H54 (cell line): ENCODE data around the gene EIF4G3.
"Not testable (repeated sequence)": the region's sequence is repeated elsewhere in the genome, so short reads cannot be mapped to it uniquely, and the experiment has no call there.

ENCODE experiments used
- DNase-seq: peaks from one replicate; pipeline ENCODE4 v3.0.0; 2011; ENCODE audit warnings: low spot score, mixed read lengths; ENCODE audit not compliant: insufficient read length
- FAIRE-seq: peaks from 3 replicates; lab custom pipeline; 2011; peaks lifted over from hg19 to GRCh38; lab: Jason Lieb, UNC
- POLR2A ChIP-seq: IDR thresholded peaks from 2 replicates; pipeline ENCODE4 v1.6.1; 2011; ENCODE audit warnings: low read depth, mild to moderate bottlenecking, low read length

Gene EIF4G3

DNA sequence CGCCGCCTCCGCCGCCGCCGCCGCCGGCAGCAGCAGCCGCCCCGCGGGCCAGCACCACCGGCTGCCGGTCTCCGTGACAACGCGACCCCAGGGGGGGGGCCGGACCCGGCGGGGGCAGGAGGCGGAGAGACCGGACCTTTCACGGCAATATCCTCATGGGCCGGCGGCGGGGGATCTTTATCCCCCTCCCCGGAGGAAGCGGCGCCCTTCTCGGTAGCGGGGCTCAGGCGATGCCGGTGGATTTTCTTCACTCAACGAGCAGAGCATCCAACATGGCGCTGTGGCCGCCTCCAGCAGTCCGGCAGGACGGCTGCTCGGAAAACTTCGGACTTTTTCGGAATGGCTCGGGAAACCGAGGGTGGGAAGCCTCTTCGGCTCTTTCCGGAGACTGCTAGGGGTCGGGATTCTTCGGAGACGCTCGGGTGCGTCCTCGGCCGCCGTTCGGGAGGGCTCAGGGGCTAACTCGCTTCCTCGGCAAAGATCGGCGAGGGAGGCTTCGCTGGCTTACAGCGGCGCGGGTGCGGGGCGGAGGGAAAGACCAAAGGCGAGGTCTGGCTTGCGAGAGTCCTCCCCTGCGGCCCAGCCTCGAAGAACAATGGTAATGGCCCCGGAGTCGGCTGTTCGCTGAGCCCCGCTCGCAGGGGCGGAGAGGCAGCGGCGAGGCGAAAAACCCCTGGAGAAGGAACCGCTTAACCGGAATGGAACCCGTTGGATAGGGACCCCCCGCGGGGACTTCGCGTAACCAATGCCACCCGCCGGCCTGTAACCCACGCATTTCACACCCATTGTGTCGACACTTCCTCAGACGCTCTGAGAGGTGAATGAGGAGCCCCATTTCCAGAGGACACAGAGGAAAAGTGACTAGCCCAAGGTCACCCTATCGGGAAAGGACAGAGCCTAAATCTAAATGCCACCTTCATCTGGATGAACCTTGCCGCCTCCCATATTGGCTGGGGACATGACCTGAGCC, at the start of gene EIF4G3:
EIF4G3 (minus strand) TSS at position 312 of the 970 bp plus-strand sequence. CDS start 174,155 bp downstream, outside the sequence.
- TF ChIP-seq POLR2A, result peak; percentile 65
- peak; percentile 92 for FAIRE-seq
- DNase-seq, result peak; percentile 62

DNA sequence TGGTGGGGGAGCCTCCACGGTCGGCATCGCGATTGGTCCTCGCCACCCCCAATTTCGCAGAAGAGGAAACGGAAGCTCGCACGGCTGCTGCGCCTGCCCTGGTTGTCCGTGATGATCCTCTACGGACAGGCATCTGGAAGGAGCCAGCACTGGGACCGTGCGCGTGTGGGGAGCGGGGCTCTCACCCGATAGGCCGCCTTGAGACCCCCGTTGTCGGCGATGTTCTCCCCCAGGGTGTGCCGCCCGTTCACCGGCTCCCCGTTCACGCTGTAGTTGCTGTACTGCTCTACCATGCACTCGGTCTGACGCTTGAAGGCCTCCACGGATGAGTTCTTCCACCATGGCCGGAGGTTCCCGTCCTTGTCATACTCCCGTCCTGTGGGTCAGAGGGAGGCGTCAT, 48.4 kb upstream of the EIF4G3 start:
- FAIRE-seq (no peak), DNase-seq (no peak)
- no peak for TF ChIP-seq POLR2A

DNA sequence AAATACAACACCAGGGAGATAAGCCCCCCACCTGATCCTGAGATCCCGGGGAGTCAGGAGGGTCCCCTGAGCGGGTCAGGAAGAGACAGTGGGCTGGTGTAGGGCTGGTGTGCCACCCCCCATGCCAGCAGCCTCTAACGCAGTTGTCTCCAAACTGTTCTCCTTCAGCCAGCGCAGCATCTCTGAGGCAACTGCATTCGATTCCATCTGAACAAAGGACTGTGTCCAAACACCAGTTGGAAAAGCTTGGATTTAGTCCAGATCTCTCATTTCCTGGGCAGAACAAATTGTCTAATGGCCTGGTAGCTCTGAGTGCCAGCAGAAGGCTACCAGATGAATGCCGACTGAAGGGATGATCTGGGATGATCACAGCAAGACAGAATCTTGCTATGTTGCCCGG, 44.1 kb upstream of the EIF4G3 start:
- no peak for DNase-seq
- TF ChIP-seq POLR2A, result no peak
- no peak for FAIRE-seq

GRCh38 chr1:21219674-21220073, 43.0 kb upstream of the EIF4G3 start:
- TF ChIP-seq POLR2A, result no peak
- no peak for DNase-seq
- no peak for FAIRE-seq

DNA sequence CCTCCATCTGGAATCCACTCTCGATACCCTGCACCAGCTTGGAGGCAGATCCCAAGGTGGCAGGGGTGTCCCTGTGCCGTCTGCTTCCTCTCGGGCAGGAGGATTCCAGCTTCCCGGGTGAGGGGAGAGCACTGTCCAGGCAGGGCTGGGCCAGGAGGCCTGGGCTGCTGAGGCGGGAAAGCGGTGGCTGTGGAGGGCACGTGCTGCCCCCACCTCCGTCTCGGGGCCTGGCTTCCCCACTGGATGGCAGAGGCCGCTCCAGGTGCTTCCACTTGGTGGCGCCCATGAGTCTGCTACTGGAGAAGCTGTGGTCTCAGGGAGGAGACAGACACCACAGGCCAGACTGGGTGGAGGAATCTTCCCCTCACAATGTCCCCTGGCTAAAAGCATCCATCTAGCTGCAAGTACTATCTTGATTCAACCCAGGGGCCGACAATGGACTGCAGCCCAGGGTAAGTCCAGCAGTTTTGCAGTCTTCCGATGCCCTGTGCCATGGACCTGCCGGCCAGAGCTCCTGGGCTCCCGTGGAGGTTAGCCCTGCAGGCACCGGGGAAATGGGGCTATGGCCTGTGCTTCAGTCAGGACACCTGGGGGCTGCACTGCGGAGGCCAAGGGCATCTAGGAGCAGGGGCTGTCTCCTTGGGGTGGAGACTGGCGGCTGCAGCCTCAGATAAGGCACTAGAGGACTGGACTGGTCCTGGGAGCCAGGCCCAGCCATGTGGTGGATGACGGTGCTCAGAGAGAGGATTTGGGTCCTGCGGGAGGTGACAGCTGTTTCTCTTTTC, 41.3 kb upstream of the EIF4G3 start:
- DNase-seq (no peak), FAIRE-seq (no peak)
- no peak for TF ChIP-seq POLR2A

GRCh38 chr1:21216835-21217811, 40.4 kb upstream of the EIF4G3 start:
- TF ChIP-seq POLR2A, result no peak
- FAIRE-seq (no peak), DNase-seq (no peak)

GRCh38 chr1:21212126-21212525, 35.4 kb upstream of the EIF4G3 start:
- FAIRE-seq (no peak), DNase-seq (no peak)

DNA sequence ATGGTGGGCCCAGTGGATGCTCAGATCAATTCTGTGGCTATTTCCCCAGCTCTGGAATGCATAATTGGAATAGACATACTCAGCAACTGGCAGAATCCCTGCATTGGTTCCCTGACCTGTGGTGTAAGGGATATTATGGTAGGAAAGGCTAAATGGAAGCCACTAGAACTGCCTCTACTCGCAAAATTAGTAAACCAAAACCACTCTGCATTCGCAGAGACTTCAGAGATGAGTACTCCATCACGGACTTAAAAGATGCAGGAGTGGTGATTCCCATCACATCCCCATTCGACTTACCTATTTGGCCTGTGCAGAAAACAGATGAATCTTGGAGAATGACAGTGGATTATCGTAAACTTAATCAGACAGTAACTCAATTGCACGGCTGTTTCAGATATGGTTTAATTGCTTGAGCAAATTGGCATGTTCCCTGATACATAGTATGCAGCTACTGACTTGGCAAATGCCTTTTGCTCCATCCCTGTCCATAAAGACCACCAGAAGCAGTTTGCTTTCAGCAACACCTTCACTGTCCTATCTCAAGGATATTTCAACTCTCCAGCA, 31.5 kb upstream of the EIF4G3 start:
- not testable (repeated sequence) for DNase-seq, FAIRE-seq

More at GRCh38 chr1:21212126-21212525, 35.4 kb upstream of the EIF4G3 start:
- TF ChIP-seq POLR2A, result no peak

- no peak for FAIRE-seq
- DNase-seq, result no peak
- TF ChIP-seq POLR2A, result no peak
Measured at GRCh38 chr1:21206117-21206516, 29.4 kb upstream of the EIF4G3 start.

- DNase-seq (no peak), FAIRE-seq (no peak)
- no peak for TF ChIP-seq POLR2A
Measured at GRCh38 chr1:21205416-21205815, 28.7 kb upstream of the EIF4G3 start.

GRCh38 chr1:21201650-21202049, 25.0 kb upstream of the EIF4G3 start:
- FAIRE-seq, result no peak
- no peak for TF ChIP-seq POLR2A
- no peak for DNase-seq

DNA sequence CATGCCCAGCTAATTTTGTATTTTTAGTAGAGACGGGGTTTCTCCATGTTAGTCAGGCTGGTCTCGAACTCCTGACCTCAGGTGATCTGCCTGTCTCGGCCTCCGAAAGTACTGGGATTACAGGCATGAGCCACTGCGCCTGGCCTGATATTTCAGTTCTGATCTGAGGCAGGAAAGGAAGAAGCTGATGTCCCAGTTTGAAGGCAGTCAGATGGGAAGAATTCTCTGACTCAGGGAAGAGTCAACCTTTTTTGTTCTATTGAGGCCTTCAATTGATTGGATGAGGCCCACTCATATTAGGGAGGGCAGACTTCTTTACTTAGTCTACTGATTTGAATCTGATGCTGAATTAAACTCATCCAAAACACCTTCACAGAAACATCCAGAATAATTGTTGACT, 24.5 kb upstream of the EIF4G3 start:
- not testable (repeated sequence) for FAIRE-seq, DNase-seq

- FAIRE-seq, result no peak
- no peak for DNase-seq
Measured at GRCh38 chr1:21200767-21201166, 24.1 kb upstream of the EIF4G3 start.

DNA sequence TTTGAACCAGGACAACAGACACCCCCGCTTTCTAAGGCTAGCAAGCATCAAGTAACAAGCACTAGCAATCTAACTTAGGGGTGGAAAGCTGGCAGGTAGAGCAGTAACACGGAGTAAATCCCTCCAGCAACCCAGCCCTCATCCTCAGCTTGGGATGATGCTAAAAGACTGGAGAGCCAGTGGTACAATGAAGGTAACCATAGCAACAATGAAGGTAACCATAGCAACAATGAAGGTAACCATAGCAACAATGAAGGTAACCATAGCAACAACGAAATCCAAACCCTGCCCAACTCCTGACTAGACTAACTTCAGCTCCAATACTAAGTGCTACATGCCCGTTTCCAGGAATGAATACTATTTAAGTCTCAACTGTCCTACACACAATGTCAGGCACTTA, 22.2 kb upstream of the EIF4G3 start:
- TF ChIP-seq POLR2A, result no peak
- FAIRE-seq (no peak), DNase-seq (no peak)

More at GRCh38 chr1:21200767-21201166, 24.1 kb upstream of the EIF4G3 start:
- TF ChIP-seq POLR2A, result no peak
